Activated naive CD8-positive, alpha-beta T cell treated with anti-CD3 and anti-CD28 coated beads for 36 hours (primary cell): ENCODE measurements around the gene PPM1J. TPM values are rescaled to one million over a fixed set of nuclear protein-coding genes. Genes with fewer than 3 reads are reported as not detected.
A peak's percentile ranks its signal among the peaks of the same experiment; 100 is the strongest.

Experiments used
- DNase-seq: peaks from one replicate; pipeline ENCODE4 v3.0.0; 2021
- H3K27ac Mint-ChIP-seq: one replicate; pipeline ENCODE4 v1.8.0; 2022; ENCODE audit warnings: mild to moderate bottlenecking, moderate library complexity, mixed read lengths
- H3K27me3 Mint-ChIP-seq: one replicate; pipeline ENCODE4 v1.8.0; 2022; ENCODE audit warnings: mild to moderate bottlenecking, mixed read lengths
- H3K36me3 Mint-ChIP-seq: one replicate; pipeline ENCODE4 v1.8.0; 2021; ENCODE audit warnings: mild to moderate bottlenecking, mixed read lengths
- H3K4me1 Mint-ChIP-seq: one replicate; pipeline ENCODE4 v1.8.0; 2021; ENCODE audit warnings: mixed read lengths
- H3K4me3 Mint-ChIP-seq: one replicate; pipeline ENCODE4 v1.8.0; 2022; ENCODE audit warnings: mild to moderate bottlenecking, moderate library complexity, mixed read lengths
- H3K9me3 Mint-ChIP-seq: one replicate; pipeline ENCODE4 v1.8.0; 2022; ENCODE audit warnings: mixed read lengths
- total RNA-seq, 2 experiments: library from RNA; stranded (reverse); gene quantifications; one replicate each; pipeline ENCODE4 v1.2.3, GENCODE V29; 2021

Gene PPM1J
- total RNA-seq, 2 experiments from 2014 or later = 0.80 to 0.94 TPM

DNA sequence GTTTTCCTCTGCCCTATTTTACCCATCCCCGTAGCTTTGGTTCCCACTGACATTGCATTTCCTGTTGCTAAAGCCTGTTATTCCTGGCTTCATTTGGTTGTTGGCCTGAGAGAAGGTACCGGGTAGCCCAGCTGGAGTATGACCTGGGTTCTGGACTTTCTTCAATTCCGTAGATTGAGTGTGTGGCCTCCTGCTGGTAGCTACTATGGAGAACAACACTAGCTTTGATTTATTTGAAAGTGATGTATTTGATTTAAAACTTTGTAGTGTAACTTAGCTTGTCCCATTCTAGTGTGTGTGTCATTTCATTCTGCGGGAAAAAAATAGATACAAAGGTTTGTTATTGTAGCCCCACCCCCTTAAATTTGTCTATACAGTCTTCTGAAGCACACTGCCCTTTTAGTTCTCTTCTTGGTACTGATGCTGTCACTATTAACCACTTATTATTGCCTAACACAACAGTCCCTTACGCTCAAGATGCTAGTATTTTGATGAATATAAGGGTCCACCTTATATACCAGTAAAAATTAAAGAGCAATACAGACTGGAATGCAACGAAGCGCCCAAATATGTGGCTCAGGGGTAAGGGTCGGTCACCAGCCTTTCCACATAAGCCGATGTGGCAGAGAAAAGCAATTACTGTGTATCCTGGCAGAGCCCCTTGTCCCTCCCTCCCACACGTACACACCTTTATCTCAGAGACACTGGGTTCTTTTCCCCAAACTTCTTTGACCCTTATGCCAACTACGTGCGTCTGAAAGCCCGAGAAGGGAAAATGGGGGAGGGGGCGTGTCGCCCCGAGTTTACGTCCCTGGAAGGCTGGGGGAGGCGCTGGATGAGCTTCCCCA, 41.3 kb downstream of the PPM1J start:
- peak overlapping the region; percentile 95 for H3K27ac Mint-ChIP-seq
- peaks cover 3% of the 10 kb centered on the region for H3K27me3 Mint-ChIP-seq
- peaks cover 45% of the 10 kb centered on the region for H3K36me3 Mint-ChIP-seq
- H3K9me3 Mint-ChIP-seq = no peaks in the 10 kb centered on the region
- peak overlapping the region; percentile 93 for H3K4me3 Mint-ChIP-seq
- DNase-seq = no peak
- peaks cover 46% of the 10 kb centered on the region for H3K4me1 Mint-ChIP-seq

DNA sequence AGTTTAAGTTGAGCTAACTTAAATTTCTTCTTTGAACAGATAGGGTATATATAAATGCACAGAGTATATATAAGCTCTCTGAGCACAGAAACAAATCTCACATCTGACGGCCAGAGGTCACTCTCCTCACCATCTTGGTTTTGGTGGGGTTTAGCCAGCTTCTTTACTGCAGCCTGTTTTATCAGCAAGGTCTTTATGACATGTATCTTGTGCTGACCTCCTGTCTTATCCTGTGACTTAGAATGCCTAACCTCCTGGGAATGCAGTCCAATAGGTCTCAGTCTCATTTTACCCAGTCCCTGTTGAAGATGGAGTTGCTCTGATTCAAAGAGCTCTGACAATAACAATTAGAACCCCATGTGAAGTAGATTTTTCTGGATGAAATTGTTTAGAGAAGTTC, 42.3 kb downstream of the PPM1J start:
- peaks cover 48% of the 10 kb centered on the region for H3K4me1 Mint-ChIP-seq
- no peak overlapping the region for H3K4me3 Mint-ChIP-seq
- no peak for DNase-seq
- no peaks in the 10 kb centered on the region for H3K9me3 Mint-ChIP-seq
- H3K36me3 Mint-ChIP-seq = peaks cover 50% of the 10 kb centered on the region
- no peak overlapping the region for H3K27ac Mint-ChIP-seq
- H3K27me3 Mint-ChIP-seq = peaks cover 3% of the 10 kb centered on the region

DNA sequence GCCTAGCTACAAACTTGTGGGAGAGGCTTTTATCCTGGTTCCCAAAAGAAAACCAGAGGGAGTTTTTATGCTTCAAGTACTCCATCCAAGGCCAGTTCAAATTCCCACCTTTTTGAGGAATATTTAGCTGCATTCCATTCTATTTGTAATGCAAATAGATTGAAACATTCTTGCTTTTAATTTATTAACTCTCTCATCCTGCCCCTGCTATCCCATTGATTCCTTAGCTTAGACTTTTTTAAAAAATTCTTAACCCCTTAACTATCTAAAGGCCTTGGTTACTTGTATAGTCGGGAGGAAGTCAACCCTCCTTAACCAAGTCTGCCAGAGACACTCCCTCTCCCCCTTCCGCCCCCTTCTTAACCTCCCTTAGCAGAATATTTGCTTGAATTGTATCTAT, 43.1 kb downstream of the PPM1J start:
- no peak for DNase-seq
- H3K27me3 Mint-ChIP-seq = peaks cover 3% of the 10 kb centered on the region
- no peak overlapping the region for H3K4me3 Mint-ChIP-seq
- peaks cover 59% of the 10 kb centered on the region for H3K36me3 Mint-ChIP-seq
- H3K4me1 Mint-ChIP-seq = peaks cover 48% of the 10 kb centered on the region
- H3K27ac Mint-ChIP-seq = peak overlapping the region; percentile 25
- peaks cover 2% of the 10 kb centered on the region for H3K9me3 Mint-ChIP-seq

GRCh38 chr1:112666946-112667345, 48.2 kb downstream of the PPM1J start:
- H3K27me3 Mint-ChIP-seq = no peaks in the 10 kb centered on the region

DNA sequence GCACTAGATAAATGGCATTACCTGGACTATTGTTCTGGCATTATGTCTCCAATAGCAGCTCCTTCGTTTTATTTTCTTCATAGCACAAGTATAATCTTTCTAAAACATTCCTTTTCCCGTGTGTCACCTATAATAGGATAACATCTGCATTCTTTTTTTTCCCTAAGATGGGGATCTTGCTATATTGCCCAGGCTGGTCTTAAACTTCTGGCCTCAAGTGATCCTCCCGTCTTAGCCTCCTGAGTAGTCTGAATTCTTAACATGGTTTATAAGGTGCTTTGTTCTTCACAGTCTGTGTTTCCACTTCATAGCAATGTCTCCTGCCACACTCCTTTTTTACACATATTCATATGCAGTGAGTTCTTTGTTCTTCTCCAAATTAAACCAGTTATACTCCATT, 49.3 kb downstream of the PPM1J start:
- peak overlapping the region; percentile 39 for H3K27ac Mint-ChIP-seq
- peaks cover 2% of the 10 kb centered on the region for H3K9me3 Mint-ChIP-seq
- no peaks in the 10 kb centered on the region for H3K27me3 Mint-ChIP-seq
- H3K36me3 Mint-ChIP-seq = peaks cover 54% of the 10 kb centered on the region
- no peak overlapping the region for H3K4me3 Mint-ChIP-seq
- H3K4me1 Mint-ChIP-seq = peaks cover 27% of the 10 kb centered on the region
- no peak for DNase-seq

More at GRCh38 chr1:112666946-112667345, 48.2 kb downstream of the PPM1J start:
- Mint-ChIP-seq H3K27ac (peak overlapping the region; percentile 63), H3K9me3 (peaks cover 2% of the 10 kb centered on the region), H3K36me3 (peaks cover 62% of the 10 kb centered on the region), H3K4me1 (peaks cover 27% of the 10 kb centered on the region), H3K4me3 (no peak overlapping the region)
- DNase-seq = no peak

Other genes with a start within 250 kb of the PPM1J start
- not detected for gene WNT2B, start 206.4 kb downstream of the PPM1J start, total RNA-seq
- 10 to 100 TPM; 11.4 to 12.7 TPM for gene ST7L, start 96.2 kb downstream of the PPM1J start, total RNA-seq
- 100 to 1,000 TPM; 243 to 245 TPM for gene CAPZA1, start 95.5 kb downstream of the PPM1J start, total RNA-seq
- gene MOV10, start 40.7 kb downstream of the PPM1J start, total RNA-seq = 10 to 100 TPM; 66.1 to 66.4 TPM
- gene RHOC, start 8.2 kb downstream of the PPM1J start, total RNA-seq = 10 to 100 TPM; 23.8 to 26.2 TPM
- 100 to 1,000 TPM in 1 of 2 experiments, 10 to 100 TPM in 1; 93.0 to 101 TPM for gene SLC16A1, start 240.9 kb upstream of the PPM1J start, total RNA-seq